PFSK-1 (cell line): Measurements from ENCODE around the gene DYNC2H1.

Experiments
- FOXP2 ChIP-seq: optimal IDR thresholded peaks from 2 replicates; pipeline ENCODE3; 2011; ENCODE audit warnings: borderline replicate concordance, control low read depth, inconsistent platforms; ENCODE audit not compliant: insufficient read depth; ENCODE audit errors: extremely low read length, extremely low read depth
- POLR2AphosphoS5 ChIP-seq: IDR thresholded peaks from 2 replicates; pipeline ENCODE4 v1.6.1; 2012; ENCODE audit warnings: low read depth, mild to moderate bottlenecking, control low read depth, low read length, moderate library complexity
- REST ChIP-seq, 2 experiments: IDR thresholded peaks; 2 replicates each; pipeline versions ENCODE4 v1.6.1 to v1.8.0; 2011 to 2012; ENCODE audit warnings: low read depth in 2 of 2, low read length in 2 of 2, control low read depth in 1 of 2, inconsistent platforms in 1 of 2, mild to moderate bottlenecking in 1 of 2, moderate library complexity in 1 of 2; ENCODE audit not compliant: insufficient read depth in 1 of 2
- SIN3A ChIP-seq: IDR thresholded peaks from 2 replicates; pipeline ENCODE4 v1.6.1; 2012; ENCODE audit warnings: mild to moderate bottlenecking, low read length, moderate library complexity, borderline replicate concordance; ENCODE audit not compliant: insufficient read depth
- TAF1 ChIP-seq: IDR thresholded peaks from 2 replicates; pipeline ENCODE4 v1.6.1; 2012; ENCODE audit warnings: low read length, control low read depth, borderline replicate concordance; ENCODE audit not compliant: insufficient read depth

Gene DYNC2H1

GRCh38 chr11:103183981-103184611 lies 74.9 kb downstream of the DYNC2H1 start:
- TF ChIP-seq TAF1 (no peak), REST (IDR thresholded peaks at IDR 0.05; ENCODE audit: insufficient read depth in 1 of 2, low read depth in 2 of 2, low read length in 2 of 2) (no peak), POLR2AphosphoS5 (no peak), SIN3A (no peak), FOXP2 (no peak)

- TF ChIP-seq SIN3A, result no peak
- TF ChIP-seq FOXP2, result no peak
- no peak for TF ChIP-seq POLR2AphosphoS5
- TF ChIP-seq TAF1, result no peak
- TF ChIP-seq REST (IDR thresholded peaks at IDR 0.05; ENCODE audit: insufficient read depth in 1 of 2, low read depth in 2 of 2, low read length in 2 of 2), result no peak
Observed at GRCh38 chr11:103202048-103202651, 92.9 kb downstream of the DYNC2H1 start.

- TF ChIP-seq POLR2AphosphoS5, result no peak
- no peak for TF ChIP-seq SIN3A
- TF ChIP-seq FOXP2, result no peak
- TF ChIP-seq REST (IDR thresholded peaks at IDR 0.05; ENCODE audit: insufficient read depth in 1 of 2, low read depth in 2 of 2, low read length in 2 of 2), result no peak
- no peak for TF ChIP-seq TAF1
Observed at GRCh38 chr11:103210543-103210942, 101.3 kb downstream of the DYNC2H1 start.

GRCh38 chr11:103215812-103216211 lies 106.6 kb downstream of the DYNC2H1 start:
- TF ChIP-seq POLR2AphosphoS5, result no peak
- no peak for TF ChIP-seq FOXP2
- no peak for TF ChIP-seq TAF1
- TF ChIP-seq SIN3A, result no peak
- TF ChIP-seq REST (IDR thresholded peaks at IDR 0.05; ENCODE audit: insufficient read depth in 1 of 2, low read depth in 2 of 2, low read length in 2 of 2), result no peak

GRCh38 chr11:103220133-103220532 lies 110.9 kb downstream of the DYNC2H1 start:
- TF ChIP-seq REST (IDR thresholded peaks at IDR 0.05; ENCODE audit: insufficient read depth in 1 of 2, low read depth in 2 of 2, low read length in 2 of 2) (no peak), TAF1 (no peak), FOXP2 (no peak), POLR2AphosphoS5 (no peak), SIN3A (no peak)
